Measurements from ENCODE around the gene CBX7. TPM values are rescaled to one million over a fixed set of nuclear protein-coding genes. Genes with fewer than 3 reads are reported as not detected.

CBX7 gene
- total and polyA plus RNA-seq, 2 of the 8 experiments (the other 6 are each of a cell fraction or from before 2014, with no cell fraction given): 6.9 to 8.7 TPM

DNA sequence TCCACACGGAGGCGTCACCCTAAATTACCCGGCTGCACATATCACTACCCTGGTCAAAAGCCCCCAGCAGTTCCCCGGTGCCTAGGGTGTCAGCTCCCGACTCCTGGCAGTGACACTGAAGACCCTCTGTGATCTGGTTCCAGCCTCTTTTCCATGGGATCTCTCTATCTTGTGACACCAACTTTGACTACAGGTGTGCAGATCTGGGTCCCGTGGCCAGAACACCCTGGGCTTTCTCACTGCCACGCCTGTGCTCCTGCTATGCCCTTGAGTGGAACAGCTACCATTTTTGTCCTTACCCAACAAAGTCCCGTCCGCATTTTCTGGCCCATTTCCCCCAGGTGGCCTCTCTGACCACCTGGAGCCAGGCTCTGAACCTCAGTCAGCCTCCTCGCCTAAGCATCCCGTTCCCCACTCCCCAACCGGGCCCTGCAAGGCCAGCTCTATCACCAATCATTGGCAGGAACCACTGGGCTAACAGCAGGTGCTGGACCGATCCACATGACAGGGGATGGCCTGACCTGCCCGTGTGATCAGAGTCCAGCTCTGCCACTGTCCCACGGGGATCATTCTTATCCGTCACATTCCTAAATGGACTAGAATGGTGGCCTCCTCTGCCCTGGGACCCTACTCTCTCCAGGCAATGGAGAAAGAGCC lies 20.7 kb upstream of the CBX7 start:
- Histone ChIP-seq H2BK15ac (ENCODE audit: low read length) (peak overlapping the region; percentile 66; the same call in 1 of the 2 replicates), H2BK12ac (ENCODE audit: low read depth, low read length) (peak overlapping the region; percentile 100), H4K91ac (replicated peaks; ENCODE audit: insufficient read length, low read length) (peak overlapping the region; percentile 95), H2BK120ac (replicated peaks; ENCODE audit: low read depth, low read length) (peak overlapping the region; percentile 76), H3K79me2 (ENCODE audit: control insufficient read depth in 1 of 2, insufficient read depth in 2 of 2, low read length in 2 of 2) (no peaks in the 10 kb centered on the region), H4K8ac (ENCODE audit: extremely low read depth, insufficient read depth, low read length) (no peak overlapping the region), H3K56ac (replicated peaks; ENCODE audit: insufficient read length, low read depth, low read length) (no peak overlapping the region), H3K23me2 (ENCODE audit: low read depth, low read length) (no peaks in the 10 kb centered on the region; the same call in 1 of the 2 replicates), H3K4me3 (ENCODE audit: extremely low read depth in 1 of 4, insufficient read depth in 2 of 4, low read depth in 3 of 4, low read length in 4 of 4) (no peak overlapping the region), H2AK5ac (ENCODE audit: low read depth, low read length) (peak overlapping the region; percentile 99), H3K4me1 (replicated peaks in 1 of 4; ENCODE audit: control insufficient read depth in 3 of 4, insufficient read depth in 4 of 4, low read length in 3 of 4) (peaks cover 19 to 60% (median 50%) of the 10 kb centered on the region in 4 experiments), H3K36me3 (ENCODE audit: control insufficient read depth in 2 of 4, insufficient read depth in 4 of 4, low read length in 3 of 4) (no peaks in the 10 kb centered on the region), H2AFZ (ENCODE audit: low read length) (no peak overlapping the region), H3K4me2 (ENCODE audit: insufficient read depth in 1 of 2, low read depth in 2 of 2, low read length in 2 of 2) (no peak overlapping the region; a peak in 1 of 4 replicates), H2BK5ac (ENCODE audit: low read depth, low read length) (peak overlapping the region; percentile 98), H4K20me1 (replicated peaks in 1 of 2; ENCODE audit: control insufficient read depth in 1 of 2, insufficient read depth in 2 of 2, low read length in 2 of 2) (no peaks in the 10 kb centered on the region), H3K27ac (ENCODE audit: low read depth, low read length) (peak overlapping the region; percentile 84; the same call in 1 of the 2 replicates), H2BK20ac (ENCODE audit: low read length) (peak overlapping the region; percentile 100; the same call in 1 of the 2 replicates), H3K18ac (ENCODE audit: extremely low read depth, low read length) (peak overlapping the region; percentile 93), H3K27me3 (replicated peaks in 1 of 4; ENCODE audit: control insufficient read depth in 3 of 4, extremely low read depth in 1 of 4, insufficient read depth in 3 of 4, low read length in 3 of 4) (no peaks in the 10 kb centered on the region), H3K23ac (ENCODE audit: insufficient read length) (no peak overlapping the region), H4K5ac (ENCODE audit: insufficient read length, low read depth, low read length) (no peak overlapping the region), H3K9ac (replicated peaks in 1 of 4; ENCODE audit: extremely low read depth in 1 of 4, low read depth in 3 of 4, low read length in 3 of 4) (peak overlapping the region in 2 of 4 experiments; percentile 13 to 19; a peak in 1 of 7 replicates), H3K14ac (ENCODE audit: insufficient read length) (no peak overlapping the region), H3K9me3 (ENCODE audit: insufficient read depth in 2 of 2, low read depth in 1 of 2, low read length in 1 of 2) (no peaks in the 10 kb centered on the region), H3K79me1 (ENCODE audit: low read depth, low read length) (no peaks in the 10 kb centered on the region), H3K4ac (replicated peaks; ENCODE audit: insufficient read length, low read depth, low read length) (peak overlapping the region; percentile 29)
- no peak for FAIRE-seq
- ChIA-PET POLR2A (ENCODE audit: partially characterized antibody) (interaction anchor here (0.8 to 11.8 kb wide), 12 partner anchors 31 to 353 kb away, joined by 3 to 313 read pairs (median 4); partner anchors contain the start of gene RPL3), CTCF (ENCODE audit: partially characterized antibody) (interaction anchor here (0.6 to 6.0 kb wide), 16 partner anchors 9 to 1584 kb away, joined by 3 to 48 read pairs (median 4); no protein-coding TSS in a partner anchor)
- 88% methylated on average over 16 of the region's 16 CpGs; no CpG with 5 or more reads in 1 of the 2 experiments for WGBS, 2 experiments (ENCODE audit: extremely low coverage in 1 of 2, insufficient coverage in 1 of 2, insufficient read length in 1 of 2, insufficient replicate concordance in 2 of 2, low coverage in 1 of 2, low lambda C conversion rate in 2 of 2, missing lambda C conversion rate in 1 of 2)
- DNase-seq (ENCODE audit: low read depth in 1 of 2, low spot score in 2 of 2): no peak
- no peak for TF ChIP-seq KDM1A (IDR thresholded peaks at IDR 0.05; ENCODE audit: borderline replicate concordance, low read length)
- TF ChIP-seq ASH2L (IDR thresholded peaks at IDR 0.05; ENCODE audit: low read length): no peak
- no peak for TF ChIP-seq MAFK (IDR thresholded peaks at IDR 0.05; ENCODE audit: low read depth, low read length)
- no peak for TF ChIP-seq CBX8 (IDR thresholded peaks at IDR 0.05; ENCODE audit: borderline replicate concordance, low read depth, low read length)
- TF ChIP-seq GTF2F1 (IDR thresholded peaks at IDR 0.05; ENCODE audit: borderline replicate concordance, low read depth, low read length): no peak
- no peak for TF ChIP-seq RFX5 (IDR thresholded peaks at IDR 0.05; ENCODE audit: borderline replicate concordance, low read depth, low read length)
- TF ChIP-seq, protein P1, sequence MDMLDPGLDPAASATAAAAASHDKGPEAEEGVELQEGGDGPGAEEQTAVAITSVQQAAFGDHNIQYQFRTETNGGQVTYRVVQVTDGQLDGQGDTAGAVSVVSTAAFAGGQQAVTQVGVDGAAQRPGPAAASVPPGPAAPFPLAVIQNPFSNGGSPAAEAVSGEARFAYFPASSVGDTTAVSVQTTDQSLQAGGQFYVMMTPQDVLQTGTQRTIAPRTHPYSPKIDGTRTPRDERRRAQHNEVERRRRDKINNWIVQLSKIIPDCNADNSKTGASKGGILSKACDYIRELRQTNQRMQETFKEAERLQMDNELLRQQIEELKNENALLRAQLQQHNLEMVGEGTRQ (IDR thresholded peaks at IDR 0.05; ENCODE audit: low read length): no peak
- no peak for TF ChIP-seq KDM4A (IDR thresholded peaks at IDR 0.05; ENCODE audit: low read depth, low read length, severe bottlenecking)
- no peak for TF ChIP-seq TEAD4 (IDR thresholded peaks at IDR 0.05; ENCODE audit: low read depth, low read length)
- no peak for TF ChIP-seq TBP (IDR thresholded peaks at IDR 0.05; ENCODE audit: low read depth, low read length)
- no peak for TF ChIP-seq BRCA1 (IDR thresholded peaks at IDR 0.05; ENCODE audit: low read depth, low read length)
- no peak for TF ChIP-seq SP4 (IDR thresholded peaks at IDR 0.05; ENCODE audit: low read length)
